HepG2 (cell line): ENCODE results near the gene CCDC106. TPM values are rescaled to one million over a fixed set of nuclear protein-coding genes. Genes with fewer than 3 reads are reported as not detected.

Experiments used
- ATAC-seq: fragments of 200-7000 bp; cut with Tn5 transposase; 3 replicates; pipeline ENCODE4 v1.9.1; 2020; ENCODE audit warnings: mild to moderate bottlenecking, moderate library complexity
- BruUV-seq: library from RNA; stranded (reverse); fragments of 400-500 nt; replicated peaks from 2 replicates; lab custom pipeline; 2021; lab: Mats Ljungman, UMichigan
- CTCF ChIA-PET: fragments of 300-600 bp; formaldehyde crosslinking; extraction: SDS; loops from one replicate; lab custom pipeline; 2021; ENCODE audit warnings: low total read pairs, inconsistent platforms, low intra/inter-chr PET ratio; lab: Yijun Ruan, JAX
- POLR2A ChIA-PET: fragments of 350-600 bp; sonication (Branson Sonifier 250); formaldehyde crosslinking; loops from one replicate; lab custom pipeline; 2020; ENCODE audit warnings: antibody characterized with exemption, inconsistent platforms; lab: Yijun Ruan, JAX
- DNase-seq: peaks from one replicate; pipeline ENCODE4 v3.0.0-alpha.2; 2015; ENCODE audit warnings: low spot score
- FAIRE-seq: peaks from 3 replicates; lab custom pipeline; 2011; peaks lifted over from hg19 to GRCh38; lab: Jason Lieb, UNC
- H2AFZ ChIP-seq: one replicate; pipeline ENCODE4 v1.6.1; 2011; ENCODE audit warnings: low read length, inconsistent platforms
- H3K27ac ChIP-seq: fragments of 300-600 bp; 3 replicates; pipeline ENCODE4 v1.8.0; 2011; ENCODE audit warnings: mixed run types, mild to moderate bottlenecking, mixed read lengths, low read length, inconsistent platforms; ENCODE audit not compliant: insufficient read depth; ENCODE audit errors: extremely low read length
- H3K27me3 ChIP-seq, 2 experiments: fragments of 200-600 bp in 1 of 2; 2 replicates in 1 of 2; 3 replicates in 1 of 2; pipeline versions ENCODE4 v1.6.0 to v1.8.0; 2011; ENCODE audit warnings: low read length in 2 of 2, mild to moderate bottlenecking in 2 of 2, moderate library complexity in 2 of 2, inconsistent platforms in 1 of 2; ENCODE audit not compliant: insufficient read depth in 2 of 2, control insufficient read depth in 1 of 2
- H3K36me3 ChIP-seq, 2 experiments: fragments of 200-600 bp in 1 of 2; replicated peaks in 1 of 2; 2 replicates in 1 of 2; 3 replicates in 1 of 2; pipeline versions ENCODE4 v1.5.1 to v1.8.0; 2011; ENCODE audit warnings: low read length in 2 of 2, inconsistent platforms in 1 of 2; ENCODE audit not compliant: insufficient read depth in 2 of 2, control insufficient read depth in 1 of 2
- H3K4me1 ChIP-seq: 2 replicates; pipeline ENCODE4 v1.5.1; 2012; ENCODE audit warnings: low read length, inconsistent platforms; ENCODE audit not compliant: insufficient read depth
- H3K4me2 ChIP-seq: 2 replicates; pipeline ENCODE4 v1.6.0; 2011; ENCODE audit warnings: low read depth, low read length, inconsistent platforms
- H3K4me3 ChIP-seq, 3 experiments: fragments of 200-600 bp in 1 of 3; sonication (generic), shearing (Covaris generic) in 1 of 3; replicated peaks in 1 of 3; 2 replicates each; pipeline ENCODE4 v1.5.1; 2011 to 2016; ENCODE audit warnings: low read length in 3 of 3, inconsistent platforms in 2 of 3, low read depth in 2 of 3, mild to moderate bottlenecking in 2 of 3, control low read depth in 1 of 3, mixed read lengths in 1 of 3; ENCODE audit not compliant: insufficient read depth in 1 of 3
- H3K79me2 ChIP-seq: one replicate; pipeline ENCODE4 v1.6.1; 2011; ENCODE audit warnings: low read length, inconsistent platforms; ENCODE audit not compliant: insufficient read depth
- H3K9ac ChIP-seq: 2 replicates; pipeline ENCODE4 v1.6.0; 2011; ENCODE audit warnings: mild to moderate bottlenecking, low read depth, low read length, inconsistent platforms; ENCODE audit not compliant: insufficient read depth
- H3K9me3 ChIP-seq: 2 replicates; pipeline ENCODE4 v1.5.1; 2012; ENCODE audit warnings: mild to moderate bottlenecking, low read length
- H4K20me1 ChIP-seq: 2 replicates; pipeline ENCODE4 v1.6.0; 2011; ENCODE audit warnings: inconsistent platforms, mild to moderate bottlenecking, low read length, moderate library complexity; ENCODE audit not compliant: insufficient read depth
- ADNP ChIP-seq: sonication (generic); formaldehyde crosslinking; IDR thresholded peaks from 2 replicates; pipeline ENCODE4 v1.4.0; 2020; ENCODE audit warnings: missing genetic modification reagents
- AKNA ChIP-seq: sonication (generic); formaldehyde crosslinking; IDR thresholded peaks from 2 replicates; pipeline ENCODE4 v1.4.0; 2020; ENCODE audit warnings: missing genetic modification reagents, borderline replicate concordance
- MEIS1 ChIP-seq: sonication (generic); formaldehyde crosslinking; IDR thresholded peaks from 2 replicates; pipeline ENCODE4 v1.9.0; 2021; ENCODE audit warnings: mild to moderate bottlenecking, missing genetic modification reagents, moderate library complexity, borderline replicate concordance
- MTA1 ChIP-seq: sonication (generic); formaldehyde crosslinking; IDR thresholded peaks from 2 replicates; pipeline ENCODE4 v1.4.0; 2020; ENCODE audit warnings: missing genetic modification reagents, mild to moderate bottlenecking, borderline replicate concordance
- NR3C1 ChIP-seq: sonication (generic); formaldehyde crosslinking; IDR thresholded peaks from 2 replicates; pipeline ENCODE4 v1.4.0; 2020; ENCODE audit warnings: missing genetic modification reagents
- PAXIP1 ChIP-seq: sonication (generic); formaldehyde crosslinking; conservative IDR thresholded peaks from 2 replicates; pipeline ENCODE4 v1.4.0; 2020; ENCODE audit warnings: mild to moderate bottlenecking, missing genetic modification reagents, moderate library complexity
- SNAPC2 ChIP-seq: sonication (generic); formaldehyde crosslinking; IDR thresholded peaks from 2 replicates; pipeline ENCODE4 v1.8.1; 2022; ENCODE audit warnings: mild to moderate bottlenecking, missing genetic modification reagents
- ZNF512B ChIP-seq: sonication (generic); formaldehyde crosslinking; IDR thresholded peaks from 2 replicates; pipeline ENCODE4 v1.5.1; 2020; ENCODE audit warnings: missing genetic modification reagents, mild to moderate bottlenecking, borderline replicate concordance
- ZNF644 ChIP-seq: IDR thresholded peaks from 2 replicates; pipeline ENCODE4 v1.6.1; 2016; ENCODE audit warnings: low read depth
- ZNF746 ChIP-seq: sonication (generic); formaldehyde crosslinking; IDR thresholded peaks from 2 replicates; pipeline ENCODE4 v1.8.0; 2022; ENCODE audit warnings: mild to moderate bottlenecking, missing genetic modification reagents
- ZNF761 ChIP-seq: sonication (generic); formaldehyde crosslinking; conservative IDR thresholded peaks from 2 replicates; pipeline ENCODE4 v1.4.0; 2020; ENCODE audit warnings: mild to moderate bottlenecking, missing genetic modification reagents
- ZSCAN25 ChIP-seq: sonication (generic); formaldehyde crosslinking; IDR thresholded peaks from 2 replicates; pipeline ENCODE4 v1.8.0; 2022; ENCODE audit warnings: mild to moderate bottlenecking, missing genetic modification reagents
- WGBS: methylation state at CpG from one replicate; pipeline ENCODE4 v1.1.6; 2017; ENCODE audit warnings: low lambda C conversion rate; 5-methylcytosine and 5-hydroxymethylcytosine counted together
- in situ Hi-C: cut with HindIII; loops from 2 replicates; pipeline ENCODE4 v1.10.0; 2017; ENCODE audit warnings: low pct_unique_long_range_greater_than_20kb; ENCODE audit not compliant: extremely low pct_ligation_motif_present
- intact Hi-C: fragments of 100-400 bp; cut with micrococcal nuclease; formaldehyde crosslinking; loops from one replicate; pipeline ENCODE4 v1.10.0; 2022; ENCODE audit not compliant: unreplicated experiment
- polyA plus RNA-seq, 8 experiments: library from polyadenylated mRNA; depleted of rRNA in 3 of 8; stranded (reverse) in 7 of 8; unstranded in 1 of 8; fragments of >200 nt; fragmentation: Illumina TruSeq in 4 of 8; extraction: Trizol in 4 of 8; gene quantifications; 2 replicates each; pipeline versions ENCODE4 v1.2.1 to v1.2.3, GENCODE V29; 2011 to 2016; ENCODE audit warnings: low read depth in 4 of 8, missing spikeins in 1 of 8, mixed read lengths in 1 of 8; ENCODE audit not compliant: insufficient read depth in 1 of 8
- total RNA-seq, 5 experiments: library from RNA; depleted of rRNA; stranded (reverse); fragments of >200 nt; fragmentation: Illumina TruSeq; extraction: Trizol; gene quantifications; 2 replicates each; pipeline ENCODE4 v1.2.3, GENCODE V29; 2016; ENCODE audit warnings: low read depth in 1 of 5

The CCDC106 gene
- total and polyA plus RNA-seq, 2 of the 13 experiments (the other 11 are each of a cell fraction or from before 2014, with no cell fraction given) = 4.7 to 8.8 TPM

GRCh38 chr19:55636723-55637122 is 11.3 kb upstream of the CCDC106 start:
- no peak overlapping the region for H2AFZ ChIP-seq
- CTCF ChIA-PET = no interaction called here
- TF ChIP-seq MTA1 (CRISPR knock-in tag) = no peak
- TF ChIP-seq ZNF746 (CRISPR knock-in tag) = no peak
- no peak for TF ChIP-seq ZNF644 (CRISPR knock-in tag)
- TF ChIP-seq ADNP (CRISPR knock-in tag) = no peak
- no peak for TF ChIP-seq SNAPC2 (CRISPR knock-in tag)
- TF ChIP-seq ZNF512B = no peak
- no peak for TF ChIP-seq PAXIP1 (CRISPR knock-in tag)
- no peak for TF ChIP-seq MEIS1 (CRISPR knock-in tag)
- no peak for TF ChIP-seq ZSCAN25
- no peak for TF ChIP-seq AKNA (CRISPR knock-in tag)
- TF ChIP-seq ZNF761 = no peak
- no peak for TF ChIP-seq NR3C1 (CRISPR knock-in tag)
- no TSS peak for BruUV-seq
- intact Hi-C loops (loop anchor here (10.0 kb wide), 1 partner anchor 52 kb away; the partner anchor contains the start of gene ZNF579), in situ Hi-C loops (no loop called here)
- DNase-seq = no peak
- H3K27ac ChIP-seq = no peak overlapping the region
- peak overlapping the region; percentile 99; the same call in 1 of the 2 replicates for H3K9ac ChIP-seq
- no peaks in the 10 kb centered on the region for H3K9me3 ChIP-seq
- H3K4me1 ChIP-seq = peaks cover 55% of the 10 kb centered on the region
- H3K79me2 ChIP-seq = peaks cover 27% of the 10 kb centered on the region
- H3K4me2 ChIP-seq = peak overlapping the region; percentile 98
- FAIRE-seq = no peak
- no peaks in the 10 kb centered on the region; a peak in 1 of 5 replicates for H3K27me3 ChIP-seq
- no peak for ATAC-seq
- H3K36me3 ChIP-seq = no peaks in the 10 kb centered on the region
- peak overlapping the region in 1 of 3 experiments; percentile 28; a peak in 1 of 6 replicates for H3K4me3 ChIP-seq
- H4K20me1 ChIP-seq = no peaks in the 10 kb centered on the region
- POLR2A ChIA-PET = interaction anchor here (0.8 to 3.3 kb wide), 3 partner anchors 12 to 37 kb away, joined by 4 to 15 read pairs (median 12); partner anchors contain the start of genes FIZ1, U2AF2 and ZNF784
- WGBS = 91% methylated on average over 4 of the region's 4 CpGs
